HG03139 (cell line): Measurements from ENCODE around the gene GNG2.

Experiments used
- ATAC-seq: cut with Tn5 transposase; IDR thresholded peaks from one replicate; pipeline ENCODE4 v1.9.1; 2021; ENCODE audit not compliant: unreplicated experiment

Gene GNG2

GRCh38 chr14:52015411-52016030, 155.1 kb downstream of the GNG2 start:
- ATAC-seq: no peak

GRCh38 chr14:52018252-52018651, 157.8 kb downstream of the GNG2 start:
- no peak for ATAC-seq

GRCh38 chr14:52018970-52019369, 158.6 kb downstream of the GNG2 start:
- no peak for ATAC-seq
